Measurements from ENCODE around the gene POU2F1. TPM values are rescaled to one million over a fixed set of nuclear protein-coding genes. Genes with fewer than 3 reads are reported as not detected.
A peak's percentile ranks its signal among the peaks of the same experiment; 100 is the strongest.

POU2F1 gene
- total RNA-seq, 1 experiment from 2014 or later: 28.5 TPM

DNA sequence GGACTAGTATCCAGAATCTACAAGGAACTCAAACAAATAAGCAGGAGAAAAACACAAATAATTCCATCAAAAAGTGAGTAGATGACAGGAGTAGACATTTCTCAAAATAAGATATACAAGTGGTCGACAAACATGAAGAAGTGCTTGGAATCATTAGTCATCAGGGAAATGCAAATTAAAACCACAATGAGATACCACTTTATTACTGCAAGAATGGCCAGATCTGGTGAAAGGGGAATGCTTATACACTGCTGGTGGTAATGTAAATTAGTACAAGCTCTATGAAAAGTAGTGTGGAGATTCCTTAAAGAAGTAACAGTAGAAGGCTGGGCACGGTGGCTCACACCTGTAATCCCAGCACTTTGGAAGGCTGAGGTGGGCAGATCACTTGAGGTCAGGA, 73.8 kb downstream of the POU2F1 start:
- no peaks in the 10 kb centered on the region for H3K27me3 ChIP-seq (ENCODE audit: insufficient read depth, low read depth)
- BruUV-seq (replicated peaks): no TSS peak
- H3K27ac ChIP-seq: no peak overlapping the region
- H4K20me1 ChIP-seq (ENCODE audit: insufficient read depth): no peaks in the 10 kb centered on the region
- peaks cover 59% of the 10 kb centered on the region for H3K79me2 ChIP-seq (ENCODE audit: low read depth)
- no peak overlapping the region for H3K4me2 ChIP-seq
- H3K36me3 ChIP-seq (ENCODE audit: low read depth): no peaks in the 10 kb centered on the region
- TF ChIP-seq, protein P1, sequence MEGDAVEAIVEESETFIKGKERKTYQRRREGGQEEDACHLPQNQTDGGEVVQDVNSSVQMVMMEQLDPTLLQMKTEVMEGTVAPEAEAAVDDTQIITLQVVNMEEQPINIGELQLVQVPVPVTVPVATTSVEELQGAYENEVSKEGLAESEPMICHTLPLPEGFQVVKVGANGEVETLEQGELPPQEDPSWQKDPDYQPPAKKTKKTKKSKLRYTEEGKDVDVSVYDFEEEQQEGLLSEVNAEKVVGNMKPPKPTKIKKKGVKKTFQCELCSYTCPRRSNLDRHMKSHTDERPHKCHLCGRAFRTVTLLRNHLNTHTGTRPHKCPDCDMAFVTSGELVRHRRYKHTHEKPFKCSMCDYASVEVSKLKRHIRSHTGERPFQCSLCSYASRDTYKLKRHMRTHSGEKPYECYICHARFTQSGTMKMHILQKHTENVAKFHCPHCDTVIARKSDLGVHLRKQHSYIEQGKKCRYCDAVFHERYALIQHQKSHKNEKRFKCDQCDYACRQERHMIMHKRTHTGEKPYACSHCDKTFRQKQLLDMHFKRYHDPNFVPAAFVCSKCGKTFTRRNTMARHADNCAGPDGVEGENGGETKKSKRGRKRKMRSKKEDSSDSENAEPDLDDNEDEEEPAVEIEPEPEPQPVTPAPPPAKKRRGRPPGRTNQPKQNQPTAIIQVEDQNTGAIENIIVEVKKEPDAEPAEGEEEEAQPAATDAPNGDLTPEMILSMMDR (conservative IDR thresholded peaks at IDR 0.05): no peak
- TF ChIP-seq EZH2 (IDR thresholded peaks at IDR 0.05; ENCODE audit: low read depth): no peak
- no peak overlapping the region for H2AFZ ChIP-seq
- H3K9me2 ChIP-seq (ENCODE audit: insufficient read depth): no peaks in the 10 kb centered on the region
- H3K4me3 ChIP-seq: no peak overlapping the region
- intact Hi-C loops (cut with micrococcal nuclease; ENCODE audit: unreplicated experiment): no loop called here
- DNase-seq: no peak
- CTCF ChIA-PET: no interaction called here
- H3F3A ChIP-seq (ENCODE audit: insufficient read depth, low read depth): peaks cover 25% of the 10 kb centered on the region; the same call in 1 of the 2 replicates
- H3K9me3 ChIP-seq (ENCODE audit: insufficient read depth, low read depth): peaks cover 6% of the 10 kb centered on the region; the same call in 1 of the 2 replicates
- POLR2A ChIA-PET (ENCODE audit: unreplicated experiment): no interaction called here
- peaks cover 27% of the 10 kb centered on the region for H3K4me1 ChIP-seq (replicated peaks; ENCODE audit: insufficient read depth)

DNA sequence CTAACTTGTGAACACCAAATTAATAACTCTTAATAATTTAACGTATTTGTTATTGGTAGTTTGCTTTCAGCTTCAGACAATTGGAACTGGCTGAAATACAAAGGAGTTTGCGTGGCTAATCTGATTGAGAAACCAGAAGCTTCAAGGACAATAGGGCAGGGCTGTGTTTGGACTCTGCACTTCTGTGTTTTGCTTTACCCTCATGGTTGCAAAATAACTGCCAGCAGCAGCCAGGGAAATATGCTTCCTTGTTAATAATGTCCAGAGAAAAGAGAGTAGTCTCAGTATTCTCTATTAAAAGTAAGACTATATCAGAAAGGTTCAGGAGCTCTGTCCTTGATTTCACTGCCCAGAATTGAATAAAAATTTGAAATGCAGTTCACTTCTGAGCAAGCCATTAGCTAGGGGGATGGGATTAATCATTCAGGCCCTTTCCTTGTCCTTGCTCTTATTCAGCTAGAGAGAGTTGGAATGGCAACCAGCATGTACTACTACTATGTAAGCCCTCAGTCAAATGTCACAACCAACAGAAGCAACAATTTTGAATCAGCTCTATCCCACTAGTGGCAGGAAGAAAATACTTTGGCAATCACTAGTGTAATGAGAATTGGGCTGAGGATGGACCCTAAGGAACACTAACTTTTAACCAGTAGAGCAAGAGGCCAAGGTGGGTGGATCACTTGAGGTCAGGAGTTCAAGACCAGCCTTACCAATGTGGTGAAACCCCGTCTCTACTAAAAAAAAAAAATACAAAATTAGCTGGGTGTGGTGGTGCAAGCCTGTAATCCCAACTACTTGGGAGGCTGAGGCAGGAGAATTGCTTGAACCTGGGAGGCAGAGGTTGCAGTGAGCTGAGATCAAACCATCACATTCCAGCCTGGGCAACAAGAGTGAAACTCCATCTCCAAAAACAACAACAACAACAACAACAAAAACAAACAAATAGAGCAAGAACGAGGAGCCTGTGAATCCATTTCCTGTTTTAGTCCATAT, 76.8 kb downstream of the POU2F1 start:
- intact Hi-C loops (cut with micrococcal nuclease; ENCODE audit: unreplicated experiment): no loop called here
- CTCF ChIA-PET: no interaction called here
- Histone ChIP-seq H3K4me3 (0 out of 2 replicates have a peak overlapping the region, but pooled peaks have one; percentile 9), H3K4me1 (replicated peaks; ENCODE audit: insufficient read depth) (peaks cover 27% of the 10 kb centered on the region), H4K20me1 (ENCODE audit: insufficient read depth) (no peaks in the 10 kb centered on the region), H3K9me2 (ENCODE audit: insufficient read depth) (no peaks in the 10 kb centered on the region), H3K27me3 (ENCODE audit: insufficient read depth, low read depth) (no peaks in the 10 kb centered on the region), H3K27ac (peak overlapping the region; percentile 31), H3K4me2 (peak overlapping the region; percentile 47), H3K79me2 (ENCODE audit: low read depth) (peaks cover 68% of the 10 kb centered on the region), H3K9me3 (ENCODE audit: insufficient read depth, low read depth) (peaks cover 6% of the 10 kb centered on the region; the same call in 1 of the 2 replicates), H3K36me3 (ENCODE audit: low read depth) (no peaks in the 10 kb centered on the region), H2AFZ (no peak overlapping the region; the same call in 1 of the 2 replicates), H3F3A (ENCODE audit: insufficient read depth, low read depth) (peaks cover 30% of the 10 kb centered on the region; the same call in 1 of the 2 replicates)
- TF ChIP-seq, protein P1 (conservative IDR thresholded peaks at IDR 0.05): no peak
- no peak for TF ChIP-seq EZH2 (IDR thresholded peaks at IDR 0.05; ENCODE audit: low read depth)
- POLR2A ChIA-PET (ENCODE audit: unreplicated experiment): no interaction called here
- peak in 1 of 2 experiments; percentile 55 for DNase-seq
- BruUV-seq (replicated peaks): no TSS peak

DNA sequence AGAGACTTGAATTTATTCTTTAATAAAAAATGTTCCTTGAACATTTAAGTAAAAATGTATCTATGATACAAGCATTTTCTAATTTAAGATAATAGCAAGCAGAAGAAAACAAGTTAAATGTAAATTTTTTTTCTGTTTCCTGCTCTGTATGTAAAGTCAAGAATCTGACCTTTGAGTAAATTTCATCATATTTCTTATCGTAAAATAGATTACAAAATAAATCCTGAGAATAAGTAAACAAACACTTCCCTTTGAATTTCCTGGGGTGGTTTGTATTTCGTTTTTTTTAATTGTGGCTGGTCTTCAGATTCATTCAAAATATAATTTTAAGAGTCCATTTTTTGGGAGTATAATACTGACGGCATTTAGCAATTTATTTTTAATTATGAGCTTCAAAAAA, 77.6 kb downstream of the POU2F1 start:
- Histone ChIP-seq H3K4me2 (peak overlapping the region; percentile 47), H3K4me3 (0 out of 2 replicates have a peak overlapping the region, but pooled peaks have one; percentile 9), H3K9me2 (ENCODE audit: insufficient read depth) (no peaks in the 10 kb centered on the region), H3F3A (ENCODE audit: insufficient read depth, low read depth) (peaks cover 30% of the 10 kb centered on the region; the same call in 1 of the 2 replicates), H3K9me3 (ENCODE audit: insufficient read depth, low read depth) (peaks cover 6% of the 10 kb centered on the region; the same call in 1 of the 2 replicates), H3K36me3 (ENCODE audit: low read depth) (no peaks in the 10 kb centered on the region), H2AFZ (no peak overlapping the region), H4K20me1 (ENCODE audit: insufficient read depth) (no peaks in the 10 kb centered on the region), H3K79me2 (ENCODE audit: low read depth) (peaks cover 76% of the 10 kb centered on the region), H3K27ac (peak overlapping the region; percentile 31), H3K27me3 (ENCODE audit: insufficient read depth, low read depth) (no peaks in the 10 kb centered on the region), H3K4me1 (replicated peaks; ENCODE audit: insufficient read depth) (peaks cover 27% of the 10 kb centered on the region)
- BruUV-seq (replicated peaks): no TSS peak
- TF ChIP-seq EZH2 (IDR thresholded peaks at IDR 0.05; ENCODE audit: low read depth): no peak
- TF ChIP-seq, protein P1 (conservative IDR thresholded peaks at IDR 0.05): no peak
- intact Hi-C loops (cut with micrococcal nuclease; ENCODE audit: unreplicated experiment): no loop called here
- CTCF ChIA-PET: no interaction called here
- POLR2A ChIA-PET (ENCODE audit: unreplicated experiment): no interaction called here
- DNase-seq: peak in 1 of 2 experiments; percentile 66
